H9 (cell line): ENCODE data around the gene COL4A4. TPM values are rescaled to one million over a fixed set of nuclear protein-coding genes. Genes with fewer than 3 reads are reported as not detected.

Source experiments
- DNase-seq: peaks from one replicate; pipeline ENCODE4 v3.0.0-alpha.2; 2017
- H2AFZ ChIP-seq: one replicate; pipeline ENCODE4 v1.6.1; 2013; ENCODE audit warnings: mild to moderate bottlenecking, low read length, control low read depth, moderate library complexity
- H2AK5ac ChIP-seq: 2 replicates; pipeline ENCODE4 v1.6.1; 2013; ENCODE audit warnings: low read length, control low read depth, mixed read lengths; ENCODE audit not compliant: insufficient read length
- H2BK120ac ChIP-seq: one replicate; pipeline ENCODE4 v1.6.1; 2013; ENCODE audit warnings: low read depth, mild to moderate bottlenecking, low read length, control low read depth, inconsistent platforms; ENCODE audit not compliant: poor library complexity, severe bottlenecking
- H2BK12ac ChIP-seq: 2 replicates; pipeline ENCODE4 v1.6.1; 2013; ENCODE audit warnings: low read length, control low read depth, mixed read lengths, low read depth; ENCODE audit not compliant: insufficient read length
- H2BK15ac ChIP-seq: 2 replicates; pipeline ENCODE4 v1.6.1; 2013; ENCODE audit warnings: low read depth, low read length, control low read depth
- H2BK20ac ChIP-seq: one replicate; pipeline ENCODE4 v1.6.1; 2013; ENCODE audit warnings: low read depth, mild to moderate bottlenecking, low read length, control low read depth, inconsistent platforms; ENCODE audit not compliant: poor library complexity, severe bottlenecking
- H2BK5ac ChIP-seq: 2 replicates; pipeline ENCODE4 v1.6.1; 2013; ENCODE audit warnings: low read length, control low read depth, mixed read lengths; ENCODE audit not compliant: insufficient read length
- H3K14ac ChIP-seq: 2 replicates; pipeline ENCODE4 v1.6.1; 2013; ENCODE audit warnings: low read length, control low read depth; ENCODE audit not compliant: insufficient read depth
- H3K18ac ChIP-seq: 2 replicates; pipeline ENCODE4 v1.6.1; 2013; ENCODE audit warnings: low read depth, mild to moderate bottlenecking, mixed read lengths, low read length, control low read depth; ENCODE audit not compliant: insufficient read length
- H3K23ac ChIP-seq: 2 replicates; pipeline ENCODE4 v1.6.1; 2013; ENCODE audit warnings: low read length, control low read depth, mixed read lengths, low read depth; ENCODE audit not compliant: insufficient read length
- H3K23me2 ChIP-seq: 2 replicates; pipeline ENCODE4 v1.6.1; 2013; ENCODE audit warnings: low read depth, mild to moderate bottlenecking, mixed read lengths, low read length, control low read depth; ENCODE audit not compliant: insufficient read length, poor library complexity, severe bottlenecking
- H3K27ac ChIP-seq: 2 replicates; pipeline ENCODE4 v1.5.1; 2013; ENCODE audit warnings: low read length, control low read depth, mixed read lengths, low read depth; ENCODE audit not compliant: insufficient read length
- H3K27me3 ChIP-seq: 2 replicates; pipeline ENCODE4 v1.6.1; 2013; ENCODE audit warnings: low read length, control low read depth, inconsistent platforms; ENCODE audit not compliant: insufficient read depth
- H3K4ac ChIP-seq: 2 replicates; pipeline ENCODE4 v1.6.1; 2013; ENCODE audit warnings: low read depth, mild to moderate bottlenecking, control low read depth, inconsistent platforms, low read length, moderate library complexity
- H3K4me1 ChIP-seq: 2 replicates; pipeline ENCODE4 v1.6.1; 2013; ENCODE audit warnings: low read length, control low read depth, inconsistent platforms; ENCODE audit not compliant: insufficient read depth
- H3K4me2 ChIP-seq: 2 replicates; pipeline ENCODE4 v1.6.1; 2013; ENCODE audit warnings: low read length, control low read depth, mixed read lengths; ENCODE audit not compliant: insufficient read length, insufficient read depth
- H3K56ac ChIP-seq: 2 replicates; pipeline ENCODE4 v1.6.1; 2013; ENCODE audit warnings: low read depth, mild to moderate bottlenecking, mixed read lengths, low read length, control low read depth; ENCODE audit not compliant: insufficient read length
- H3K79me1 ChIP-seq: 2 replicates; pipeline ENCODE4 v1.6.1; 2013; ENCODE audit warnings: low read depth, mild to moderate bottlenecking, moderate library complexity, low read length, control low read depth, inconsistent platforms; ENCODE audit not compliant: insufficient read depth, poor library complexity, severe bottlenecking
- H3K79me2 ChIP-seq: 2 replicates; pipeline ENCODE4 v1.6.1; 2013; ENCODE audit warnings: low read length, control low read depth, inconsistent platforms; ENCODE audit not compliant: insufficient read depth
- H3K9ac ChIP-seq: 2 replicates; pipeline ENCODE4 v1.6.1; 2013; ENCODE audit warnings: low read length, control low read depth, mixed read lengths; ENCODE audit not compliant: insufficient read length; ENCODE audit errors: extremely low read depth
- H3K9me3 ChIP-seq: one replicate; pipeline ENCODE4 v1.6.1; 2013; ENCODE audit warnings: low read depth, low read length, inconsistent platforms; ENCODE audit not compliant: control insufficient read depth
- H3T11ph ChIP-seq: one replicate; pipeline ENCODE4 v1.6.1; 2013; ENCODE audit warnings: mild to moderate bottlenecking, low read length, control low read depth, inconsistent platforms
- H4K20me1 ChIP-seq: one replicate; pipeline ENCODE4 v1.6.1; 2013; ENCODE audit not compliant: control insufficient read depth, insufficient read length, insufficient read depth
- H4K5ac ChIP-seq: 2 replicates; pipeline ENCODE4 v1.6.1; 2013; ENCODE audit warnings: low read depth, mild to moderate bottlenecking, mixed read lengths, low read length, control low read depth; ENCODE audit not compliant: insufficient read length
- H4K8ac ChIP-seq: replicated peaks from 2 replicates; pipeline ENCODE4 v1.6.1; 2013; ENCODE audit warnings: low read length, control low read depth, mixed read lengths, low read depth; ENCODE audit not compliant: insufficient read length
- H4K91ac ChIP-seq: 2 replicates; pipeline ENCODE4 v1.6.1; 2013; ENCODE audit warnings: low read depth, mild to moderate bottlenecking, moderate library complexity, mixed read lengths, low read length, control low read depth; ENCODE audit not compliant: insufficient read length
- H3K27ac Mint-ChIP-seq, 3 experiments: 2 replicates in 2 of 3; 3 replicates in 1 of 3; pipeline ENCODE4 v1.8.0; 2020 to 2021; ENCODE audit warnings: mixed read lengths in 3 of 3, mild to moderate bottlenecking in 1 of 3, moderate library complexity in 1 of 3
- H3K27me3 Mint-ChIP-seq: 2 replicates; pipeline ENCODE4 v1.8.0; 2021; ENCODE audit warnings: low read depth, mild to moderate bottlenecking, moderate library complexity, mixed read lengths
- H3K36me3 Mint-ChIP-seq, 3 experiments: 2 replicates in 2 of 3; 3 replicates in 1 of 3; pipeline ENCODE4 v1.8.0; 2020 to 2021; ENCODE audit warnings: low read depth in 3 of 3, mixed read lengths in 3 of 3; ENCODE audit not compliant: insufficient read depth in 1 of 3
- H3K4me1 Mint-ChIP-seq, 2 experiments: 2 replicates each; pipeline ENCODE4 v1.8.0; 2020; ENCODE audit warnings: mixed read lengths in 2 of 2
- H3K4me3 Mint-ChIP-seq, 2 experiments: 2 replicates in 1 of 2; 3 replicates in 1 of 2; pipeline ENCODE4 v1.8.0; 2020 to 2021; ENCODE audit warnings: mild to moderate bottlenecking in 2 of 2, mixed read lengths in 2 of 2, moderate library complexity in 1 of 2
- H3K9me3 Mint-ChIP-seq, 2 experiments: 2 replicates in 1 of 2; 3 replicates in 1 of 2; pipeline ENCODE4 v1.8.0; 2020; ENCODE audit warnings: mild to moderate bottlenecking in 2 of 2, mixed read lengths in 2 of 2, moderate library complexity in 1 of 2
- WGBS: extraction: QIAGEN DNeasy Blood & Tissue Kit; methylation state at CpG from one replicate; pipeline ENCODE4 v1.1.7; 2013; ENCODE audit warnings: missing lambda C conversion rate, low lambda C conversion rate, mixed read lengths; ENCODE audit not compliant: insufficient read length; ENCODE audit errors: extremely low coverage; 5-methylcytosine and 5-hydroxymethylcytosine counted together
- total RNA-seq: library from RNA; stranded (reverse); gene quantifications from 2 replicates; pipeline ENCODE4 v1.2.1, GENCODE V29; 2021
- TF ChIP-seq, protein P1 (sequence below): fragments of 200-600 bp; sonication (generic); conservative IDR thresholded peaks from 3 replicates; pipeline ENCODE4 v1.8.0; 2021; ENCODE audit warnings: antibody characterized with exemption, mild to moderate bottlenecking

The COL4A4 gene
- total RNA-seq, 1 experiment from 2014 or later = 0.92 TPM

DNA sequence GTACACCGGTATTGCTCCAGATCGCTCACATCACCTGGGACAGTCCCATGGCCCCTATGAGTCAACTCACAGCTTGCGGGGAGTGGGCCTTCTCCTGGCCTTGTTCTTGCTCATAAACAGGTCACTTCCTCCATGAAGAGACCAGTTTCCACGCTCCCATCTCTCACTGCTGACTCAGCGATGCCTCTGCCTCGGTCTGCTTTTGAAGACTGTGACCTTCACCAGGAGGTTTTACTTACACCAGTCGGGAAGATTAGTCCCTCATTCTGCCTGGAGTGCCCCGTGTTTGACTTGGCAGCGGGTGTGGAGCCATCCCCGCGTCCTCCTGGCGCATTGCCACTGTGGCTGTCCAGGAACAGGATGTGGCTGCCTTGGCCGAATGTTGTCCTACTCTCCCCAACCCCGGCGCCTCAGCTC, 168.4 kb downstream of the COL4A4 start:
- H3K4me2 ChIP-seq = no peak overlapping the region
- H3K9me3 Mint-ChIP-seq = peaks cover 3 to 4% of the 10 kb centered on the region in 2 experiments; a peak in 4 of 5 replicates
- no peak overlapping the region for H3K23ac ChIP-seq

More for the DNA sequence above, 168.4 kb downstream of the COL4A4 start:
- TF ChIP-seq, protein P1, sequence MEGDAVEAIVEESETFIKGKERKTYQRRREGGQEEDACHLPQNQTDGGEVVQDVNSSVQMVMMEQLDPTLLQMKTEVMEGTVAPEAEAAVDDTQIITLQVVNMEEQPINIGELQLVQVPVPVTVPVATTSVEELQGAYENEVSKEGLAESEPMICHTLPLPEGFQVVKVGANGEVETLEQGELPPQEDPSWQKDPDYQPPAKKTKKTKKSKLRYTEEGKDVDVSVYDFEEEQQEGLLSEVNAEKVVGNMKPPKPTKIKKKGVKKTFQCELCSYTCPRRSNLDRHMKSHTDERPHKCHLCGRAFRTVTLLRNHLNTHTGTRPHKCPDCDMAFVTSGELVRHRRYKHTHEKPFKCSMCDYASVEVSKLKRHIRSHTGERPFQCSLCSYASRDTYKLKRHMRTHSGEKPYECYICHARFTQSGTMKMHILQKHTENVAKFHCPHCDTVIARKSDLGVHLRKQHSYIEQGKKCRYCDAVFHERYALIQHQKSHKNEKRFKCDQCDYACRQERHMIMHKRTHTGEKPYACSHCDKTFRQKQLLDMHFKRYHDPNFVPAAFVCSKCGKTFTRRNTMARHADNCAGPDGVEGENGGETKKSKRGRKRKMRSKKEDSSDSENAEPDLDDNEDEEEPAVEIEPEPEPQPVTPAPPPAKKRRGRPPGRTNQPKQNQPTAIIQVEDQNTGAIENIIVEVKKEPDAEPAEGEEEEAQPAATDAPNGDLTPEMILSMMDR = no peak
- DNase-seq = no peak
- Histone ChIP-seq H4K8ac (no peak overlapping the region), H4K91ac (no peak overlapping the region), H3K9ac (no peak overlapping the region), H2AK5ac (no peak overlapping the region), H3K14ac (no peak overlapping the region), H2BK20ac (no peak overlapping the region), H2BK5ac (no peak overlapping the region), H2AFZ (no peak overlapping the region), H4K5ac (no peak overlapping the region), H3K4me1 (no peaks in the 10 kb centered on the region), H2BK120ac (no peak overlapping the region), H3K18ac (no peak overlapping the region), H3K79me2 (no peaks in the 10 kb centered on the region), H3K4ac (no peak overlapping the region), H3K9me3 (no peaks in the 10 kb centered on the region), H2BK15ac (no peak overlapping the region), H3K27ac (no peak overlapping the region), H2BK12ac (no peak overlapping the region), H3T11ph (no peak overlapping the region), H3K27me3 (no peaks in the 10 kb centered on the region), H3K23me2 (no peaks in the 10 kb centered on the region), H3K79me1 (no peaks in the 10 kb centered on the region), H4K20me1 (no peaks in the 10 kb centered on the region), H3K56ac (no peak overlapping the region)
- Mint-ChIP-seq H3K4me1 (no peaks in the 10 kb centered on the region; a peak in 1 of 4 replicates), H3K27me3 (no peaks in the 10 kb centered on the region), H3K4me3 (no peak overlapping the region), H3K27ac (peak overlapping the region in 1 of 3 experiments; percentile 34; a peak in 1 of 7 replicates), H3K36me3 (peaks cover 10 to 27% (median 14%) of the 10 kb centered on the region in 3 experiments; a peak in 6 of 7 replicates)
- WGBS = no CpG with 5 or more reads among the region's 15 CpGs
